22Rv1 (cell line): ENCODE measurements around the gene SEMA4B.

Experiments used
- CTCF ChIP-seq: fragments of 450-650 bp; IDR thresholded peaks from 2 replicates; pipeline ENCODE4 v1.5.1; 2017; ENCODE audit warnings: mild to moderate bottlenecking
- ZFX ChIP-seq: fragments of 450-650 bp; IDR thresholded peaks from 2 replicates; pipeline ENCODE4 v1.6.1; 2017; ENCODE audit warnings: antibody characterized with exemption, borderline replicate concordance

DNA sequence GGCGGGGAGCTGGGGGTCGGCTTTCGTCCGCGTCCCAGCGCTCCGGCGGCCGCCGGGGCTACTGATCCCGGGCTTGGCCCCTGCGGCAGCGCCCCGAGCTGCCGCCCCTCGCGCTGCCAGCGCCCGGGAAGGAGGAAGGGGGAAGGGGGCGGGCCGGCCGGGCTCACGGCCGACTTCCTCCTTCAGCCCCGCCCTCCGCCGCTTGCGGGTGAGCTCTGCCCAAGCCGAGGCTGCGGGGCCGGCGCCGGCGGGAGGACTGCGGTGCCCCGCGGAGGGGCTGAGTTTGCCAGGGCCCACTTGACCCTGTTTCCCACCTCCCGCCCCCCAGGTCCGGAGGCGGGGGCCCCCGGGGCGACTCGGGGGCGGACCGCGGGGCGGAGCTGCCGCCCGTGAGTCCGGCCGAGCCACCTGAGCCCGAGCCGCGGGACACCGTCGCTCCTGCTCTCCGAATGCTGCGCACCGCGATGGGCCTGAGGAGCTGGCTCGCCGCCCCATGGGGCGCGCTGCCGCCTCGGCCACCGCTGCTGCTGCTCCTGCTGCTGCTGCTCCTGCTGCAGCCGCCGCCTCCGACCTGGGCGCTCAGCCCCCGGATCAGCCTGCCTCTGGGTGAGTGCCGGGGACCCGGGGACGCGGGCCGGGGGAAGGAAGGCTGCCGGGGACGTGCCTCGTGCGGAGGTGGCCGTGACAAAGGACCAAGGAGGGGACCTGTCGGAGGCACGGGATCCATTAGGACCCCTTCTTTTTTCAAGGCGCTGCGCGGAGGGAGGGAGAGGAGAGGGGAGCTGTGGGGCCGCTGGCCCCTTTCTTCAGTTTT, at the start of gene SEMA4B:
- TF ChIP-seq CTCF (no peak), ZFX (no peak)
